ENCODE measurements around the gene FGD2.

DNA sequence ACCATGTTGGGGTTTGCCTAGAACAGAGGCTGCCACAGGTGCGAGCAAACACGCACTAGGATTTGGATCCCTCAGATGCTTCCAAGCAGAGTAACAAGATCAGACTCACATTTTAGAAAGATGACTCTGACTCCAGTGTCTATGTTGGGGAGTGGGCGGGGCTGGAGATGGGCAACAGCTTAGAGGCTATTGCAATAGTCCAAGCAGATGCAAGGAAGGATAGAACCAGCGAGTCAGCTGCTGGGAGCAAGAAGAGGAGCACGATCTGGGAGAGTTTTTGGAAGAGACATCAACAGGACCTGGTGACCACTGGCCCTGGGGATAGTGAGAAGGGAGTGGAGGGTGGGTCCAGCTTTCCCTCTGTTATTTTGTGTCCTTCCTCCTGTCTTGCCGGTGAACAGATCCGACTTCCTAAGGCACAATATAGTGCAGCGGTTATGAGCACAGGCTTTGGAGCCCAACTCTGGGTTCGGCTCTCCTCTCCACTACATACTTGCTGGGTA is 52.7 kb downstream of the FGD2 start:
- TF ChIP-seq POLR2AphosphoS5 (IDR thresholded peaks at IDR 0.05; ENCODE audit: low read depth) (no peak), REST (IDR thresholded peaks at IDR 0.05; ENCODE audit: insufficient replicate concordance, low read depth) (no peak), GABPA (IDR thresholded peaks at IDR 0.05; ENCODE audit: low read depth) (no peak)
- TF ChIP-seq, protein P1, sequence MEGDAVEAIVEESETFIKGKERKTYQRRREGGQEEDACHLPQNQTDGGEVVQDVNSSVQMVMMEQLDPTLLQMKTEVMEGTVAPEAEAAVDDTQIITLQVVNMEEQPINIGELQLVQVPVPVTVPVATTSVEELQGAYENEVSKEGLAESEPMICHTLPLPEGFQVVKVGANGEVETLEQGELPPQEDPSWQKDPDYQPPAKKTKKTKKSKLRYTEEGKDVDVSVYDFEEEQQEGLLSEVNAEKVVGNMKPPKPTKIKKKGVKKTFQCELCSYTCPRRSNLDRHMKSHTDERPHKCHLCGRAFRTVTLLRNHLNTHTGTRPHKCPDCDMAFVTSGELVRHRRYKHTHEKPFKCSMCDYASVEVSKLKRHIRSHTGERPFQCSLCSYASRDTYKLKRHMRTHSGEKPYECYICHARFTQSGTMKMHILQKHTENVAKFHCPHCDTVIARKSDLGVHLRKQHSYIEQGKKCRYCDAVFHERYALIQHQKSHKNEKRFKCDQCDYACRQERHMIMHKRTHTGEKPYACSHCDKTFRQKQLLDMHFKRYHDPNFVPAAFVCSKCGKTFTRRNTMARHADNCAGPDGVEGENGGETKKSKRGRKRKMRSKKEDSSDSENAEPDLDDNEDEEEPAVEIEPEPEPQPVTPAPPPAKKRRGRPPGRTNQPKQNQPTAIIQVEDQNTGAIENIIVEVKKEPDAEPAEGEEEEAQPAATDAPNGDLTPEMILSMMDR (IDR thresholded peaks at IDR 0.05; ENCODE audit: insufficient read depth, low read length): no peak
